Head of caudate nucleus (tissue), 42 donors: ENCODE measurements around the gene IP6K2.

Source experiments
- DNase-seq, 42 donors: peaks; one replicate each; pipeline versions ENCODE4 v3.0.0 to v3.0.0-alpha.2; 2020 to 2021; ENCODE audit warnings: mixed read lengths in 7 of 42
- intact Hi-C: fragments of 100-400 bp; cut with DNase I; formaldehyde crosslinking; loops from one replicate; pipeline ENCODE4 v1.15.0; 2022

The IP6K2 gene

DNA sequence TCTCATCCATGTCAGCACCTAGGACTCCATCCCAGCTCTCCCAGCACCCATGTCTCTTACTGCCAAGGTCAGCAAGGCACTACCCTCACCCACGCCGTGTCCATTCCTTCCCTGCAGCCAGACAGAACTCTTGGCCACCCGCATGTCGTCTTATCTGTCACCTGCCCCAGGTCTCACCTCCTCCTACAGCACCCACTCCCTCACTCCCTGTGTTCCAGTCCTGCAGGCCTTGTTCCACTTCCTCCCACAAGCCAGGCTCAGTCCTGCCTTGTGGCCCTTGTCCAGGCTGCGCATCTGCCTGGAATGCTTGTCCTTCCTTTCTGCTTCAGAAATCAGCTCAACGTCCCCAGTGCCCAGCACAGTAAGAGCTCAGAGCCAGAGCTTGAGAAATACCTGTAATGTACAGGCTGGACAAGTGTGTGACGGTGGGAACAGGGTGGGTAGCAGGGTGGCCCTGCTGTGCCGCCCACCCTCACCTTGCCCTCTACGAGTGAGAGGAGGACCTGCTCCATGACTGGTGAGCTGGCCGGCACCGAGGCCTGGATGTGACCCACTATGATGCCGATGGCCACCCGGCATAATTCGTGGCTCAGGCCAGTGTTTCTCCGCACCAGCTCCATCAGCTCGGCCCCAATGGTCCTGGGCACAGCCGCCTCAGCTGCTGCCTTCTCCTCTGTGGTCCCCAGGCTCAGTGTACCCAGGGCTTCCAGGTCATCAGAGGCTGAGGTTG lies 36.0 kb downstream of the IP6K2 start:
- no peak for DNase-seq
- intact Hi-C loops, result no loop called here

DNA sequence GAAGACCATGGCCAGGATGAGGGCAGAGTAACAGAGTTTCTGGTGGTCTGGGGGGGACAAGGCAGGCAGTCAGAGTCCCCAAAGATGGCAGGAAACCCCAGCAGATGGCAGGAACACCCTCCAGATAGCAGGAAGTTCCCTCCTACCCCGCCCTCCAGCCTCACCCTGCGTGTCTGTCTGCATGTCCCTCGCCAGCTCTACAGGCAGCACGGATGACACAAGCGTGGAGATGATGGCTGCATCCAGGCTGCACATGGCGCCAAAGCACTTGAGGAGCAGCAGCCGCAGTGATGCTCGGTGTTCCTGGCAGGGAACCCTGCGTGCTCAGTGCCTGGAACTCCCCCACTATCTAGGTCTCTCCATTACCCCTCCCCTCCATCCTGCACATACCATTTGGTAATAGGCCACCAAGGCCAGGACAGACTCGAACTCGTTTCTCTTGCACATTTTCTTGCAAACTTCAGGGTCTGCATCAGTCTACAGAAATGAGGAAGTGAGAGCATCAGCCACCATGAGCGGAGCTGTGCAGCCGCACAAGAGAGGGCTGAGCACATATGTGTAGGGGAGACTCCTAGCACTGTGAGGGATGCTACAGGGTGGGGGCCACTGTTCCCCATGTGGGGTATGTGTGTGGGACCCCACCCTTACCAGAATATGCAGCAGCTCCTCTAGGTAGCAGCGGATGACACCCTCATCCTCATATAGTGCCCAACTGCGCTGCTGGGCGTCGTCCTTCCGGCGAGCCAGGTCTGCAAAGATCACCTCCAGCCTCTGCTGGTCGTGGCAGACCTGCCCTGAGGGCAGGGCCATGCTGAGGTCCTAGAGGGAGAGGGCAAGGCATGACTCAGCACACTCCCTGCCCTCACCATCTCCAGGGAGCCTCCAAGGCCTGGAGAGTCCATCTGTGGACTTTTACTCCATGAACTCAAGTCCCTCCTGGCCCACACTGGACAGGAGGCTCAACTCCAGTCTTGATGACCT lies 37.3 kb downstream of the IP6K2 start:
- no peak for DNase-seq
- intact Hi-C loops, result no loop called here

DNA sequence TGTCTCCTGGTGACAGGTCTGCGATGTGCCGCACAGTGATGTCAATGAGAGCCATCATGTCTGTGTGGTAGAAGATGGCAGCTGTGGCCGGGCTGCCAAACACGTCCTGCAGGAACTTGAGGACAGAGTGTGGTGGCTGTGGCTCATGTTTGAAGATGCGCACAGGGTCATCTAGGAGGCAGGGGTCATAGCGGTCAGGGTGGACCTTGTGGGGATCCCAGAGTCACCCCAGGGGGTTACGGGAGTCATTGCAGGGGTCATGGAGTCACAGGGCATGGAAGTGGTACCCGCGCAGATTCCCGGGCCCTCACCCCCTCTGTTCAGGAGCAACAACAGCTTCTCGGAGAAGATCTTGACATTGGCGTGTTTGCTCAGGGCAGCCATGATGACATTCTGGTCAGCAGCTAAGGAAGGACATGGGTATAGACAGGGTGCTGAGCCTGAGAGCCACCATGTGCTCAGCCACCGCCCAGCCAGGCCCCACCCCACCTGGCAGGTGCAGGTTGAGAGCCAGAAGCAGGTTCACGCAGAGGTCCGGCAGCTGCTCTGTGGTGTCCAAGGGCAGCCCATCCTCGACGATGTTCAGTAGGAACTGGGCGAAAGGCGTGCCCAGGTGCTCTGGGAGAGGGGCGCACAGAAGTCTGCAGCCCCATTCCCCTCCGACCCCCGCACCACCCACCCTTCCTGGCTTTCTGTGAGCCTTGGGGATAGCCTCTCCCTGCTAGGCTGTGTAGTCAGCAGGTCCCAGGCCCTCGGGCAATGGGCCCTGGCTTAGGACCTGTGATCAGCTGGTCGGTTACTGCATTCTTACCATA lies 38.2 kb downstream of the IP6K2 start:
- intact Hi-C loops, result no loop called here
- no peak for DNase-seq

DNA sequence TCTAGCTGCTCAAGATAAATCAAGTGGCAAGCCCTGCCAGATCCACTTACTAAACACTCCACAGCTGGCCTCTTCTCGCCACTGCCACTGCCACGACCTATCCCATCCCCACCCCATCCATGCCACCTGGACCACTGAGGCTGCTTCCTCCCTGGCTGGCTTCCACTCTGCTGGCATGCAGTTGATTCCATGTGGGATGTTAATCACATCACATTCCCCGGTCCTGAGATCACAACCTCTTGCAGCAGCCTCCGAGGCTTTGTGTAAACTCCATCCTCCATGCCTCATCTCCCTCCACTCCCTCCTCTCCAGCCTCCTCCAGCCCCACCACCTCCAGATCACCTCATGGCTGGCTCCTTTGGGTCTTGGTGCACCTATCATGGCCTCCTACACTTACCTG lies 39.0 kb downstream of the IP6K2 start:
- DNase-seq, result no peak
- intact Hi-C loops, result no loop called here

DNA sequence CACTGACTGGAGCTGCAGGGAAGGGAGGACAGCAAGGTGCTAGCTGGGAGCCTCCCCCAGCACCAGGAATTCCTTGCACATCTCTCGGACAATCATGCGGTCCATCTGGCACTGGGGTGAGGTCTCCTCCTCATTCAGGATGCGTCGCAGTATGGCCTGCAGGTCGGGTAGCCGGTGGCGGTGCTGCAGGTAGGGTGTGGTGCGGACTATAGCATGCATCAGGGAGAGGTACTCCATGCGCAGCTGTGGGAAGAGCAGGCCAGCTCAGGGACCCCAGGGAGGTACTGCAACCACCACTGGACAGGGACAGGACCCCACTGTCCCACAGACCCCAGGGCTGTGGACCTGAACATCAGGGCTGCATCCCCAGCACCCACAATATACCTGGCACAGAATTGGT lies 42.5 kb downstream of the IP6K2 start:
- intact Hi-C loops, result no loop called here
- no peak for DNase-seq

DNA sequence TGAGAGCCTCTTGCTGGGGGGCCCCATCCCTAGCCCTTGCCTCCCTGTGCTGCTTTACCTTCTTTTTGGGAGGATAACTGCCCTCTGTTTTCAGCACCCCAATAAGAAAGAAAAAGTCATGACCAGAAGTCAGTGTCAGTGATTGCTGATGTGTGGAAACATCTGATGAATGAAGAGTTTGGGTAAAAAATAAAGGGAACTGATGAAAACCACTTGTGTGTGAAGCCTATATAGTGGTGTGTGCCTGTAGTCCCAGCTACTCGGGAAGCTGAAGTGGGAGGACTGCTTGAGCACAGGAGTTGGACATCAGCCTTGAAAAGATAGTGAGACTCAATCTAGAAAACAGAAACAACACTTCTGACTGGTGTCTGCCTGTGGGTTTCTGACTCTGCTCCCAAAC lies 44.5 kb downstream of the IP6K2 start:
- intact Hi-C loops, result no loop called here
- no peak for DNase-seq

DNA sequence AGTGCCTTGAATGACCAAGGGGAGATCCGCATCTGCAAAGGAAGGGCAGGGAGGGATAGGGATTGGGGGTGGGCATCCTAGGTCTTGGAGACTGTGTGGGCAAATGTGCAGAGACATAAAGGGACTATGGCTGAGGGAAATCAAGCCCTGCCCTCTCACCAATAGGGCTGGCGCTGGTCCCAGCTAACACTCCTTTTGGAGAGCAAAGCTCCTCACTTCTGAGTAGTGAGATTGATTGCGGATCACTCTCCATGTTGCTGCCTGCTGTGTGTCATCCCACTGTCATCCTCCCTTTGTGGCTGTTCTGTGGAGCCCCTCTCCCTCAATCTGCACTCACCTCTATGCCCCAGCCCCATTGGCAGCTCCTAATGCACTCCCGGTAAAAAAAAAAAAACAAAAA lies 52.1 kb downstream of the IP6K2 start:
- intact Hi-C loops, result no loop called here
- no peak for DNase-seq

DNA sequence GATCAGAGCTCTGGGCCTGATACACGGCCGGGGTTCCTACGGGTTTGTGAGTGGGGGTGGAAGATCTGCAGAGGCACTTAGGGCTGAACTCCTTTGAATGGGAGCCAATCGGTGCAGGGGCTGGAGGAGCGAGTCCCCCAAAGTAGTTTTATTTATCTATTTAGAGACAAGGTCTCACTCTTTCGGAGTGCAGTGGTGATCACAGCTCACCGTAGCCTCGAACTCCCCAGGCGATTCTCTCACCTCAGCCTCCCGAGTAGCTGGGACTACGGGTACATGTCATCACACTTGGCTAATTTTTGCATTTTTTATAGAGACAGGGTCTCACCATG lies 52.7 kb downstream of the IP6K2 start:
- no peak for DNase-seq
- intact Hi-C loops, result no loop called here

DNA sequence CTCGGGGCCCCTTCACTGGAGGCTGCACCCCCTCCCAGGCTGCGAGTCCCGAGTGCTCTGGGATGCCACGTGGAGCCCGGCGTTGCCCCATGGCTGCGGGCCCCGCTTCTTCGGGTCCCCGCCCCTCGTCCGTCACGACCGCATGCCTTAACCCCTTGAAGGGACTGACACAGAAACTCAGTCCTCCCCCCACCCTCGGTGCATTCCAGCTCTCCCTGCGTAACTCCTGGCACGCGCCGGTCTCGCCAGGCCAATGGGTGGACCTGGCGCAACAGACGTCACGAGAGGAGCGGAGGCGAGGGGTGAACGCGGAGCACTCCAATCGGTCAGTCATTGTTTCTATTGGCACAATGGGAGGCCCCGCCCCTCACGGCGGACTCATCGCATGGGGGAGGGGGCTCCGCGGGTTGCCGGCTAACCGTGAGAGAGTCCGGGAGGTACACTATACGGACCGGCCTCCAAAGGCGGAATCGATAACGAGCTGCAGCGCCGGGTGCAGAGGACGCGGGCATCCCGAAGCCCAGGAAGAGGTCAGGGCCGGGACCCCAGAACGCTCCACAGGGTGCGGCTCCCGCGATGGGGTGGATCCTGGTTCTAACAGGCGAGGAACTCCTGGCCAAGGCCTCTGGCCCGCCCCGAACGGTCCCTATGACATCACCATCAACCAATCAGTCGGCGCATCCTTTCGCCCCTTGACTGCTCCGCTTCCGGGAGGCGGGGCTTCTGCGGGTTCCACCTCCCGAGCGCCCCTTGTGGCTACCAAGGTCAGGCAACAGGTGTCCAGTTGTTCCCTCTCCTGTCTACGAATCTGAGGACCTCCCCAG lies 53.3 kb downstream of the IP6K2 start:
- intact Hi-C loops, result no loop called here
- peak; percentile 94 to 99 (median 98) for DNase-seq

DNA sequence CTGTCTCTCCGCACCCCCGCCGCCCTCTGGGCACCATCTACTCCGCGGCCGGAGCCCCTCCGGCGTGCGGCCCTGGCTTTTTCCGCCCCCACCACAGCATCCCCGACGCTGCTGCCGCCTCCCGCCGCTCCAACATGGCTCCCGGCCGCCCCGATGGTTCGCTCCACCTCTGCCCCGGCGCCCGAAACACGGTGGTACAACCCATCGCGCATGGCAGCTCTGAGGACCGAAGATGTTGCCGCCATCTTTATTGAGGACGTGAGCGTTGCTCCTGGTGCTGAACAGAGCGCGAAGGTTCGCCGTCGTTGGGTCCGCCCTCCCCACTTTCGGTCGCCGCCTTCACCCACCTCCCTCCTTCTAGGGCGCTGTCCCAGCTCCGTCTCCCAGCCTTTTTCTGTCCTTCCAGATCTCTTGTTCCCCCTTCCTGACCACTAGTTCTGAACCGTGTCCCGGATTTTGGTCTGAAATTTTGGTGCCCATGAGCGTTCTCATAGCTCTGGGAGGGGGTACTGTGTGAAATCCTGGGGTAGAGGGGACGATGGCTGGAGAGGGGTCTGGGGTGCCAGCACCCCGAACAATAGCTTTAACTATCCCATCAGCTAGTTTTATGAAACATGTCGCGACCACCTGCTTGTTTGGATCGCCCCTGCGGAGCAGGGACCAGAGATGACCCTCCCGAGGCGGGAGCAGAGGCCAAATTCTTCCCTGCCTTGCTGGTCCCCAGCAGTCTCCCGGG lies 54.1 kb downstream of the IP6K2 start, which contains the start of gene CELSR3:
Gene CELSR3 (minus strand): TSS at position 134 of the 736 bp plus-strand sequence. CDS start 252 bp downstream, outside the sequence.
- intact Hi-C loops, result no loop called here

DNA sequence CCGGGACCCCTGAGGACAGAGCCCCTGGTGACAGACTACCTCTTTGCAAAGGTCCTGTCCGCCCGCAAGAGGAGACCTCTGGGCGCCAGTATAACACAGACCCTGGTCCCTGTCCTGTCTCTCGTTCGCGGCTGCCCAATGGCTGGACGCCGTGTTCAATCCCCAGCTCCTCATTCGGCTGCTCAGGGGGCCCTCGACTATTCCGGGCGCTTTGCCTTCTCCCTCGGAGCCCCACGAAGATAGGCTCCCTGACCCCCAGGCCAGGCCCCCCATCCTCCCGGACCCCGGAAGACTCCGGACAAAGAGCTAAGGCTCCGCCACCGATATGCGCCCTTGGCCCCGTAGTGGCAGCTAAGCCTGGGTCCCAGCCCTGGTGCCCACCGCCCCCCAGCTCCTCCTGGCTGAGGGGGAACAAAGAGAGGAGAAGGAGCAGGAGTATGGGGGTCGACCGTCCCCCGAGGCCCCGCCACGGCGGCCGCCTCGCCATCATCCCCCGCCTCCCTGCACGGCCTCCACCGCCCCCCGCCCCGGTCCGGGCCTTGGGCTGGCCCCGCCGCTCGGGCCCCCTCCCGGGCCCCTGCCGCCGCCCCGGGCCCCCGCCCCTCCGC lies 54.8 kb downstream of the IP6K2 start:
- DNase-seq, result peak in 7 of 42 donors; percentile 6 to 38 (median 18)
- intact Hi-C loops, result no loop called here

More for the DNA sequence above, 54.1 kb downstream of the IP6K2 start, which contains the start of gene CELSR3:
- DNase-seq, result peak; percentile 73 to 96 (median 89)

DNA sequence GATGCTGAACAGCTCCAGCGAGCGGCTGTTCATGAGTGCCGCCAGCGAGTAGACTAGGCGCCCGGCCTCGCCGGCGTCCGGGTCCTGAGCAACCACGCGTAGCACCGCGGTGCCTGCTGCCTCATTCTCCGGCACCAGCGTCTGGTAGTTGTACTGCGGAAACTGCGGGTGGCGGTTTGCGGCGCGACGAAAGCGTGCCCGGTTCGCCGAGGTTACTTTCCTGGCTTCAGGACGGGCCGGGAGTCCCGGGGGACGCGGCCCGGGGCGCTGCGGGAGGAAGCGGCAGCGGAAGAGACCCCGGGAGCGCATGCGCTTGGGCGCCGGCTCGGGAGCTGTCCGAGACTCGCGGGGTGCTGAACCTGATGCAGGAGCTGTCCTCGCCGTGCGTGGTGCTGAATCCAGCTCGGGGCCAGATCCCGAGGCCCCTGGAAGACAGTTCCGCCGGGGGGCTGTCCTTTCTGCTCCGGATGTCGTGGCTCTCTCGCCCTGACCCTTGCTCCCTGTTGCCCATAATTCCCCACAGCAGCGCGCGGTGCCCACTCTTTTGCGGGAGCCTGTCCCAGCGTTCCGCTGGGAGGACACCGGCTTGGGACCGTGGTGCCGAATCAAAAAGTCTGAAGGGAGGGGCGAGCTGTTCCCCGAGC lies 55.4 kb downstream of the IP6K2 start:
- peak; percentile 24 to 90 (median 72) for DNase-seq
- intact Hi-C loops, result no loop called here

DNA sequence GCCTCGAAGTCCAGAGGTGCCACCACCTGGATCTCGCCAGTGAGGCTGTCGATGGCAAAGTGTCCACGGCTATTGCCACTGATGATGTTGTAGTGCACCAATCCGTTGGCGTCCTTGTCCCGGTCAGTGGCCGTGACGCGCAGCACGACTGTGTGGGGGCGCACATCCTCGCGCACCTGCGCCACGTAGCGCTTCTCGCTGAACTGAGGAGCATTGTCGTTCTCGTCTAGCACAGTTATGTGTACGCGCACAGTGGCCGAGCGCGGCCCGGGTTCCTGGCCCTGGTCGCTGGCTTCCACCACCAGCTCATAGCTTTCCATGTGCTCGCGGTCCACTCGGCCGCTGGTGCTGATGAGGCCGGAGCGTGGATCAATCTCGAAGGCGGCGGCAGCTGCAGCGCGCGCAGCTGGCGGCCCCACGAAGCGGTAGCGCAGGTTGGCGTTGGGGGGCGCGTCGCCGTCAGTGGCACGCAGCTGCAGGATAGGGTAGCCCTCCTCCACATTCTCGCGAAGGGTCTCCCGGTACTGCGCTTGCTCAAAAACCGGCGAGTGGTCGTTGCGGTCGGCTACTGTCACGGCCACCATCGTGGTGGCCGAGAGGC lies 56.1 kb downstream of the IP6K2 start:
- intact Hi-C loops, result no loop called here
- no peak for DNase-seq

DNA sequence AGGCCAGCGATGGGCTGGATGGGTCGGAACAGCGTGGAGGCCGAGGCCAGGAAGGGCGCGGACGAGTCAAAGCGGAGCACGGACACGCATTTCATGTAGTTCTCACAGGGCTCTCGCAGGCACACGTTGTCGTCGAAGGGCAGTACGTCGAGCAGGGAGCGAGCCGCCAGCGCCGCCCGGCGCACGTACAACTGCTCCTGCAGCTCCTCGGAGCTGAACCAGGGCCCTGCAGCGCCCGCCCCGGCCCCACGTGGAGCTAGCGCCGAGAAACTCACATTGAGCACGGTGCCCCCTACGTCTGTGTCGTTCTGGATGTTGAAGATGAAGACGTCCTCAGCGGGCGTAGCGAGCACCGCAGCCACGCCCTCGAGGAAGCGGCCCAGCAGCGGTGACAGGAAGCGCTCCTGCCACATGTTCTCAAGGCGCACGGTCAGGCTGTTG lies 60.2 kb downstream of the IP6K2 start:
- intact Hi-C loops, result no loop called here
- DNase-seq, result no peak

DNA sequence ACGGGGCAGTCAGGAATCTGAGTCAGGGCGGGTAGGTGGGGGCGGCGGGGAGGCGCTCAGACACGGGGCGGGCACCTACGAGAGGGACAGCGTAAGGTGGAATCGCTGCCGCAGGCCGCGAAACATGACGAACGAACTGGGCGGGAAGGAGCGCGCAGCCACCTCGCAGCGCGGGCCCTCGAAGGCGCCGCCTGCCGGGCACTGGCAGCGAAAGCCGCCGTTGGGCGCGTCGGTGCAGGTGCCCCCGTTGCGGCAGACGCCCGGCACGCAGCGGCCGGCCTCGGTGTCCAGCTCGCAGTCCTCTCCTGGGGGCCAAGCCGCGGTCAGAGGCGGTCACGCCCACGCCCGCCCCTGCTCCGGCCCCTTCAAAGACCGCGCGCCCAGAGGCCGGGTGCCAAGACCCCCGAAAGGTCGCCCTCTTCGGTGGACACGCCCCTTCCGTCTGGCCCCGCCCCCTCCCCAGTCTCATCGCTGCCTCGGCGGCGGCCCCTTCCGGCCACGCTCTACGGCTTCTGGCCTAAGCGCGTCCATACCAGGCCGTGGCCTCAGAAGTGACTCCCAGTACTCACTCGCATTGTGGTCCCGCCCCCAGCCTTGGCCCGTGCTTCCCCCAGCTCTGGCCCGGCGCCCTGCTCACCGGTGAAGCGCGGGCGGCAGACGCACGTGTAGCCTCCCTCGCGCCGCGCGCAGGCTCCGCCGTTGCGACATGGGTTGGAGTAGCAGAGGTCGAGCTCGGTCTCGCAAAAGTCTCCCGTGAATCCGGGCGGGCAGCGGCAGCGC lies 60.8 kb downstream of the IP6K2 start:
- peak in 41 of 42 donors; percentile 19 to 76 (median 50) for DNase-seq
- intact Hi-C loops, result no loop called here

DNA sequence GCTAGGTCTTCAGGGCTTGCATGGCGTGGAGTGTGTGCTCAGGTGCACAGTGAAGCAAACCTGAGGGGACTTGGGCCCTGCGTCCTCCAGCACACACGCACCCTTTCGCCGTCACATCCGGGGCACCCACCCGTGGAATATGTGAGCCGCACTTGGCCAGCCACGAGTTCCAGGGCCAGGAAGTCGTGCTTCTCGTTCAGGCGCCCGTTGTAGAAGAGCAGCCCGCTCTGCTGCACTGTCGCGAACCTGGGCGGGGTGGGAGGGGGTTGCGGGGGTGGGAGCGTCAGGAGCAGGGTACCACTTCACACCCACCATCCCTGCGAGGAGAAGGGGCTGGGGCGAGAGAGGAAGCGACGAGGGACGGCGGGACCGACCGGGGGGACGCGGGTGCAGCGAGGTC lies 61.4 kb downstream of the IP6K2 start:
- DNase-seq, result peak in 1 of 42 donors; percentile 9
- intact Hi-C loops, result no loop called here
